GM19023 (cell line): Measurements from ENCODE around the gene GMPR.
"Not testable (repeated sequence)": the region's sequence is repeated elsewhere in the genome, so short reads cannot be mapped to it uniquely, and the experiment has no call there.

Experiments
- ATAC-seq: cut with Tn5 transposase; IDR thresholded peaks from one replicate; pipeline ENCODE4 v1.9.1; 2021; ENCODE audit warnings: mild to moderate bottlenecking, moderate library complexity; ENCODE audit not compliant: unreplicated experiment

GMPR gene

GRCh38 chr6:16244869-16245451, 6.6 kb downstream of the GMPR start:
- no peak for ATAC-seq

- no peak for ATAC-seq
Observed at GRCh38 chr6:16248271-16248853, 10.0 kb downstream of the GMPR start.

- no peak for ATAC-seq
Observed at GRCh38 chr6:16249971-16250370, 11.6 kb downstream of the GMPR start.

GRCh38 chr6:16251706-16252105, 13.3 kb downstream of the GMPR start:
- no peak for ATAC-seq

- ATAC-seq: no peak
Observed at GRCh38 chr6:16252686-16253299, 14.4 kb downstream of the GMPR start.

- no peak for ATAC-seq
Observed at GRCh38 chr6:16253399-16254144, 15.2 kb downstream of the GMPR start.

GRCh38 chr6:16254535-16254934, 16.1 kb downstream of the GMPR start:
- no peak for ATAC-seq

GRCh38 chr6:16256781-16257180, 18.4 kb downstream of the GMPR start:
- no peak for ATAC-seq

GRCh38 chr6:16257999-16258708, 19.8 kb downstream of the GMPR start:
- ATAC-seq: no peak

GRCh38 chr6:16258709-16259075, 20.3 kb downstream of the GMPR start:
- no peak for ATAC-seq

GRCh38 chr6:16259604-16260003, 21.2 kb downstream of the GMPR start:
- ATAC-seq: not testable (repeated sequence)

- not testable (repeated sequence) for ATAC-seq
Observed at GRCh38 chr6:16260602-16261001, 22.2 kb downstream of the GMPR start.

- ATAC-seq: not testable (repeated sequence)
Observed at GRCh38 chr6:16262773-16263172, 24.4 kb downstream of the GMPR start.

- not testable (repeated sequence) for ATAC-seq
Observed at GRCh38 chr6:16263464-16264099, 25.2 kb downstream of the GMPR start.

- ATAC-seq: no peak
Observed at GRCh38 chr6:16264785-16265184, 26.4 kb downstream of the GMPR start.

GRCh38 chr6:16265351-16266341, 27.3 kb downstream of the GMPR start:
- ATAC-seq: no peak

GRCh38 chr6:16267428-16268263, 29.3 kb downstream of the GMPR start:
- no peak for ATAC-seq

GRCh38 chr6:16269442-16270070, 31.2 kb downstream of the GMPR start:
- not testable (repeated sequence) for ATAC-seq
